ENCODE measurements around the gene CALML6. TPM values are rescaled to one million over a fixed set of nuclear protein-coding genes. Genes with fewer than 3 reads are reported as not detected.
A peak's percentile ranks its signal among the peaks of the same experiment; 100 is the strongest.

CALML6 gene
- total and polyA plus RNA-seq, 2 of the 8 experiments (the other 6 are each of a cell fraction or from before 2014, with no cell fraction given), result 0.54 to 1.3 TPM

- peak overlapping the region in 2 of 4 experiments; percentile 65 to 98; a peak in 4 of 8 replicates for H3K4me3 ChIP-seq (ENCODE audit: extremely low read depth in 1 of 4, insufficient read depth in 2 of 4, low read depth in 3 of 4, low read length in 4 of 4)
- peaks cover 7% of the 10 kb centered on the region; the same call in 1 of the 2 replicates for H3K23me2 ChIP-seq (ENCODE audit: low read depth, low read length)
- DNase-seq (ENCODE audit: low read depth in 1 of 2, low spot score in 2 of 2) (no peak), FAIRE-seq (no peak)
- H2BK12ac ChIP-seq (ENCODE audit: low read depth, low read length), result peak overlapping the region; percentile 62; the same call in 1 of the 2 replicates
- peaks cover 4 to 5% of the 10 kb centered on the region in 2 experiments for H4K20me1 ChIP-seq (replicated peaks in 1 of 2; ENCODE audit: control insufficient read depth in 1 of 2, insufficient read depth in 2 of 2, low read length in 2 of 2)
- no peaks in the 10 kb centered on the region for H3K9me3 ChIP-seq (ENCODE audit: insufficient read depth in 2 of 2, low read depth in 1 of 2, low read length in 1 of 2)
- H3K27ac ChIP-seq (ENCODE audit: low read depth, low read length), result no peak overlapping the region
- H3K4me2 ChIP-seq (ENCODE audit: insufficient read depth in 1 of 2, low read depth in 2 of 2, low read length in 2 of 2), result peak overlapping the region; percentile 76 to 86
- no peak overlapping the region for H4K8ac ChIP-seq (ENCODE audit: extremely low read depth, insufficient read depth, low read length)
- peak overlapping the region; percentile 92 for H2AK5ac ChIP-seq (ENCODE audit: low read depth, low read length)
- POLR2A ChIA-PET (ENCODE audit: partially characterized antibody), result interaction anchor here (0.7 to 1.7 kb wide), 8 partner anchors 8 to 180 kb away, joined by 3 to 10 read pairs (median 4); no protein-coding TSS in a partner anchor
- WGBS, 2 experiments (ENCODE audit: extremely low coverage in 1 of 2, insufficient coverage in 1 of 2, insufficient read length in 1 of 2, insufficient replicate concordance in 2 of 2, low coverage in 1 of 2, low lambda C conversion rate in 2 of 2, missing lambda C conversion rate in 1 of 2), result 90% methylated on average over 21 of the region's 21 CpGs; no CpG with 5 or more reads in 1 of the 2 experiments
- H3K27me3 ChIP-seq (replicated peaks in 1 of 4; ENCODE audit: control insufficient read depth in 3 of 4, extremely low read depth in 1 of 4, insufficient read depth in 3 of 4, low read length in 3 of 4), result no peaks in the 10 kb centered on the region; a peak in 3 of 7 replicates
- peak overlapping the region; percentile 90 for H2BK120ac ChIP-seq (replicated peaks; ENCODE audit: low read depth, low read length)
- H3K56ac ChIP-seq (replicated peaks; ENCODE audit: insufficient read length, low read depth, low read length), result no peak overlapping the region
- H3K23ac ChIP-seq (ENCODE audit: insufficient read length), result no peak overlapping the region
- peak overlapping the region; percentile 90 for H2BK5ac ChIP-seq (ENCODE audit: low read depth, low read length)
- peak overlapping the region; percentile 1 for H4K5ac ChIP-seq (ENCODE audit: insufficient read length, low read depth, low read length)
- peak overlapping the region; percentile 99 for H3K4ac ChIP-seq (replicated peaks; ENCODE audit: insufficient read length, low read depth, low read length)
- H3K79me1 ChIP-seq (ENCODE audit: low read depth, low read length), result no peaks in the 10 kb centered on the region; the same call in 1 of the 2 replicates
- no peaks in the 10 kb centered on the region for H3K36me3 ChIP-seq (ENCODE audit: control insufficient read depth in 2 of 4, insufficient read depth in 4 of 4, low read length in 3 of 4)
- H2BK15ac ChIP-seq (ENCODE audit: low read length), result 0 out of 2 replicates have a peak overlapping the region, but pooled peaks have one; percentile 92
- TF ChIP-seq SIRT6 (IDR thresholded peaks at IDR 0.05; ENCODE audit: low read length) (no peak), BACH1 (IDR thresholded peaks at IDR 0.05; ENCODE audit: low read length) (no peak), YY1 (IDR thresholded peaks at IDR 0.05; ENCODE audit: low read depth, low read length) (no peak), ASH2L (IDR thresholded peaks at IDR 0.05; ENCODE audit: low read length) (no peak)
- peak overlapping the region; percentile 83 for H4K91ac ChIP-seq (replicated peaks; ENCODE audit: insufficient read length, low read length)
- no peak overlapping the region for H2AFZ ChIP-seq (ENCODE audit: low read length)
- peak overlapping the region; percentile 75 for H3K18ac ChIP-seq (ENCODE audit: extremely low read depth, low read length)
- peak overlapping the region; percentile 1; the same call in 1 of the 2 replicates for H2BK20ac ChIP-seq (ENCODE audit: low read length)
- H3K9ac ChIP-seq (replicated peaks in 1 of 4; ENCODE audit: extremely low read depth in 1 of 4, low read depth in 3 of 4, low read length in 3 of 4), result peak overlapping the region in 1 of 4 experiments; percentile 7; a peak in 1 of 7 replicates
- CTCF ChIA-PET (ENCODE audit: partially characterized antibody), result interaction anchor here (0.6 to 1.6 kb wide), 6 partner anchors 9 to 95 kb away, joined by 3 to 9 read pairs (median 4); no protein-coding TSS in a partner anchor
- H3K79me2 ChIP-seq (ENCODE audit: control insufficient read depth in 1 of 2, insufficient read depth in 2 of 2, low read length in 2 of 2), result peaks cover 28 to 30% of the 10 kb centered on the region in 2 experiments
- H3K4me1 ChIP-seq (replicated peaks in 1 of 4; ENCODE audit: control insufficient read depth in 3 of 4, insufficient read depth in 4 of 4, low read length in 3 of 4), result peaks cover 0 to 22% (median 16%) of the 10 kb centered on the region in 4 experiments; a peak in 6 of 7 replicates
- H3K14ac ChIP-seq (ENCODE audit: insufficient read length), result peak overlapping the region; percentile 51
Observed at GRCh38 chr1:1892079-1892762, 22.8 kb upstream of the CALML6 start.
